ENCODE data around the gene BRME1. TPM values are rescaled to one million over a fixed set of nuclear protein-coding genes. Genes with fewer than 3 reads are reported as not detected.

Gene BRME1
- total and polyA plus RNA-seq, 2 of the 13 experiments (the other 11 are each of a cell fraction or from before 2014, with no cell fraction given) = 0.74 to 1.5 TPM

DNA sequence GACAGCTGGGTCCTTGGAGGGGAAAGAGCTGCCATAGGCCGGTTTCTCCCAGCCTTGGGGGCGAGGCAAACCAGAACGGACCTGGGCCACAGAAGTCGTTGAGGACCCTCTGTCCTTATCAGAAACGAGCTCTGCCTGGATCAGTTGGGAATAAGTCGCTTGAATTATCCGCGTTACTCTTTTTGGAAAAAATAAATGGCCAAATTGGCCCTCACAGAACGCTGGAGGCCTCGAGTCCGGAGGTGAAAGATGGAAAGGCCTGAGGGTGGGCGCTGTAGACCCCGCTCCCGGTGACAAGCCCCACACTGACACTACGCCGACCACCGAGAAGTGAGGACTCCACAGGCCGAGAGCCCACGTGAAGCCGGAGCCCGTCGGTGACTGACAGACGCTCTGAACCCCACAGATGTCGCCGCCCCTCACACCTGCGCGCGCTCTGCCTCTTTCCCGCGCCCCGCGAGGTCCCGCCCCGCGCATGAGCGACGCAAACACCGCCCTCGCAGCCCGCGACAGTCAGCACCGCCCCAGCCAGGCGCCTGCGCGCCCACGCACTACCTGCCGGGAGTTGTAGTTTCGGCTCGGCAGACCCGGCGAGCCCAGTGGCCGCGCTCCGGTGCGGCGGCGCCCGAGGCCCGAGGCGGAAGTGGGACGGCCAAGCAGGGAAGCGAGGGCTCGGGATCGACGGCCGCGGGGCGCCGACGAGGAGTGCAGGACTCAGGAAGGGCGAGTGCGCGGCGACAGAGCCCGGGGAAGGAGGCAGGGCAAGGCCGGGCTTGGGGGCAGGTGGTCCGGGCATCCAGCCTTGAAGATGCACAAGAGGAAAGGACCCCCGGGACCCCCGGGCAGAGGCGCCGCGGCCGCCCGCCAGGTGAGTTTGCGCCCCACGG is at the start of gene BRME1, which contains the start of gene CC2D1A (continued):
- TF ChIP-seq IKZF1 (IDR thresholded peaks at IDR 0.05) (no peak), DR1 (CRISPR knock-in tag; IDR thresholded peaks at IDR 0.05) (peak; percentile 42; the same call in 1 of the 2 replicates), ARID2 (CRISPR knock-in tag; IDR thresholded peaks at IDR 0.05; ENCODE audit: borderline replicate concordance) (no peak), ZNF773 (CRISPR knock-in tag; IDR thresholded peaks at IDR 0.05; ENCODE audit: borderline replicate concordance) (peak; percentile 78; the same call in 1 of the 2 replicates), CCDC6 (CRISPR knock-in tag; IDR thresholded peaks at IDR 0.05) (peak; percentile 91), GATA4 (IDR thresholded peaks at IDR 0.05; ENCODE audit: borderline replicate concordance, low read depth) (no peak), PHF8 (CRISPR knock-in tag; IDR thresholded peaks at IDR 0.05) (peak; percentile 89), ZNF567 (CRISPR knock-in tag; IDR thresholded peaks at IDR 0.05; ENCODE audit: borderline replicate concordance) (0 out of 2 replicates have a peak, but pooled peaks have one; percentile 55), SIN3A (IDR thresholded peaks at IDR 0.05; ENCODE audit: borderline replicate concordance, low read depth, low read length) (peak; percentile 45; the same call in 1 of the 2 replicates), NR2C2 (CRISPR knock-in tag; IDR thresholded peaks at IDR 0.05; ENCODE audit: borderline replicate concordance) (peak; percentile 65; the same call in 1 of the 2 replicates), U2AF1 (optimal IDR thresholded peaks at IDR 0.05; ENCODE audit: low read depth, low read length) (no peak), ZNF24 (IDR thresholded peaks at IDR 0.05) (no peak), RAD21 (CRISPR knock-in tag; IDR thresholded peaks at IDR 0.05) (no peak), TBP (CRISPR knock-in tag; IDR thresholded peaks at IDR 0.05) (no peak), ELF3 (CRISPR knock-in tag; IDR thresholded peaks at IDR 0.05) (peak; percentile 92), PCBP2 (optimal IDR thresholded peaks at IDR 0.05; ENCODE audit: low read depth, low read length, poor library complexity, severe bottlenecking) (no peak), ZNF605 (CRISPR knock-in tag; IDR thresholded peaks at IDR 0.05) (peak; percentile 82), ZKSCAN8 (CRISPR knock-in tag; IDR thresholded peaks at IDR 0.05; ENCODE audit: borderline replicate concordance) (no peak; the same call in 1 of the 2 replicates), FOXO1 (CRISPR knock-in tag; IDR thresholded peaks at IDR 0.05) (0 out of 2 replicates have a peak, but pooled peaks have one; percentile 66), ELF4 (CRISPR knock-in tag; IDR thresholded peaks at IDR 0.05; ENCODE audit: borderline replicate concordance) (peak; percentile 62; the same call in 1 of the 2 replicates), FOXK2 (IDR thresholded peaks at IDR 0.05) (no peak), ZNF235 (CRISPR knock-in tag; IDR thresholded peaks at IDR 0.05; ENCODE audit: borderline replicate concordance) (no peak), ARNT2 (CRISPR knock-in tag; IDR thresholded peaks at IDR 0.05; ENCODE audit: low read depth) (peak; percentile 97)
- TF ChIP-seq, protein P1, sequence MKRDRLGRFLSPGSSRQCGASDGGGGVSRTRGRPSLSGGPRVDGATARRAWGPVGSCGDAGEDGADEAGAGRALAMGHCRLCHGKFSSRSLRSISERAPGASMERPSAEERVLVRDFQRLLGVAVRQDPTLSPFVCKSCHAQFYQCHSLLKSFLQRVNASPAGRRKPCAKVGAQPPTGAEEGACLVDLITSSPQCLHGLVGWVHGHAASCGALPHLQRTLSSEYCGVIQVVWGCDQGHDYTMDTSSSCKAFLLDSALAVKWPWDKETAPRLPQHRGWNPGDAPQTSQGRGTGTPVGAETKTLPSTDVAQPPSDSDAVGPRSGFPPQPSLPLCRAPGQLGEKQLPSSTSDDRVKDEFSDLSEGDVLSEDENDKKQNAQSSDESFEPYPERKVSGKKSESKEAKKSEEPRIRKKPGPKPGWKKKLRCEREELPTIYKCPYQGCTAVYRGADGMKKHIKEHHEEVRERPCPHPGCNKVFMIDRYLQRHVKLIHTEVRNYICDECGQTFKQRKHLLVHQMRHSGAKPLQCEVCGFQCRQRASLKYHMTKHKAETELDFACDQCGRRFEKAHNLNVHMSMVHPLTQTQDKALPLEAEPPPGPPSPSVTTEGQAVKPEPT (CRISPR knock-in tag; IDR thresholded peaks at IDR 0.05; ENCODE audit: low read depth) = peak; percentile 79
- TF ChIP-seq, protein P2, sequence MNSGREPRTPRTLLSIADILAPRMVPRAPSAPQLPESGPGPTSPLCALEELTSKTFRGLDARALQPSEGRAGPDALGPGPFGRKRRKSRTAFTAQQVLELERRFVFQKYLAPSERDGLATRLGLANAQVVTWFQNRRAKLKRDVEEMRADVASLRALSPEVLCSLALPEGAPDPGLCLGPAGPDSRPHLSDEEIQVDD (CRISPR knock-in tag; IDR thresholded peaks at IDR 0.05; ENCODE audit: borderline replicate concordance) = no peak
- TF ChIP-seq, protein P3, sequence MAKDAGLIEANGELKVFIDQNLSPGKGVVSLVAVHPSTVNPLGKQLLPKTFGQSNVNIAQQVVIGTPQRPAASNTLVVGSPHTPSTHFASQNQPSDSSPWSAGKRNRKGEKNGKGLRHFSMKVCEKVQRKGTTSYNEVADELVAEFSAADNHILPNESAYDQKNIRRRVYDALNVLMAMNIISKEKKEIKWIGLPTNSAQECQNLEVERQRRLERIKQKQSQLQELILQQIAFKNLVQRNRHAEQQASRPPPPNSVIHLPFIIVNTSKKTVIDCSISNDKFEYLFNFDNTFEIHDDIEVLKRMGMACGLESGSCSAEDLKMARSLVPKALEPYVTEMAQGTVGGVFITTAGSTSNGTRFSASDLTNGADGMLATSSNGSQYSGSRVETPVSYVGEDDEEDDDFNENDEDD (CRISPR knock-in tag; IDR thresholded peaks at IDR 0.05; ENCODE audit: borderline replicate concordance) = peak; percentile 100
- TF ChIP-seq, protein P4, sequence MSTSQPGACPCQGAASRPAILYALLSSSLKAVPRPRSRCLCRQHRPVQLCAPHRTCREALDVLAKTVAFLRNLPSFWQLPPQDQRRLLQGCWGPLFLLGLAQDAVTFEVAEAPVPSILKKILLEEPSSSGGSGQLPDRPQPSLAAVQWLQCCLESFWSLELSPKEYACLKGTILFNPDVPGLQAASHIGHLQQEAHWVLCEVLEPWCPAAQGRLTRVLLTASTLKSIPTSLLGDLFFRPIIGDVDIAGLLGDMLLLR (CRISPR knock-in tag; IDR thresholded peaks at IDR 0.05) = peak; percentile 96
